Medulla oblongata (tissue), 1 donor: ENCODE results near the gene TRMT44.
A peak's percentile ranks its signal among the peaks of the same experiment; 100 is the strongest.

ENCODE experiments used
- DNase-seq: peaks from one replicate; pipeline ENCODE4 v3.0.0-alpha.2; 2015; ENCODE audit errors: extremely low spot score

The TRMT44 gene

GRCh38 chr4:8493484-8493883, 52.9 kb downstream of the TRMT44 start:
- DNase-seq = no peak

GRCh38 chr4:8494218-8494617, 53.6 kb downstream of the TRMT44 start:
- DNase-seq = no peak

DNA sequence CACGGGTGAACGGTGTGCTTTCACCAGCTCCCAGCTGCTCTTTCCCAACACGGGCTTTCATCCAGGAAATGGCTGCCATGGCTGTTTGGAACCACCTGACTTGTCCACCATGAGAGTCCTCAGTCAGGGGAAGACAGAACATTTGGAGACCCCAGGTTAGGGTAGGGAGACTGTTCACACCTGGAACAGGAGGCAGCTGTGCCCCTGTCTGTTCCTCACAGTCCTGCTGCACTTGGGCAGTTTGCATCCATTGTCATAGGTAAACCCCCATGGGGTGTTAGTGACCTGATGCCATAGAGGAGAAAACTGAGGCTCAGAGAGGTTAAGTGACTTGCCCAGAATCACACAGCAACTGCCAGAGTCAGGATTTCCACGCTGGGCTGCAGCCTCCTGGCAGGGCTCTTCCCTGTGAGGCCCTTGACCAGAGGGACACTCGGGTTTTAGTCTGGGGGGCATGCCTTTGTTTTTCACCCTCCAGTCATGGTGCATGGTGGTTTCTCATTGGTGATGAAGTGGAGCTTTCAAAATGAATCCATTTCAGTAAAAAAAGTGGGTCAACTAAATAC, 54.5 kb downstream of the TRMT44 start:
- DNase-seq = no peak

DNA sequence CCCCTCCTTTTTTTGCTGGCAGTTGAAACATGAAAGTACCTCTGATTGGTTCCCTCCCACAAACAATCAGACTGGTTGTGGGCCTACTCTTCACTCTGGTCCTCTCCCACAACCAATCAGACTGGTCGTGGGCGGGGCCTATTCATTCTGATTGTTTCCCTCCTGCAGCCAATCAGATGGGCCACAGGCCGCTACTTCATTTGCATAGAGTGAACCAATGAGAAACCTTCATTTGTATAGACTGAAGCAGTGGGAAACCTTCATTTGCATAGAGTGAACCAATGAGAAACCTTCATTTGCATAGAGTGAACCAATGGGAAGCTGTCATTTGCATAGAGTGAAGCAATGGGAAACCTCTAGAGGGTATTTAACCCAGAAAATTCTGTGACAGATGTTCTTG, 55.2 kb downstream of the TRMT44 start:
- no peak for DNase-seq

DNA sequence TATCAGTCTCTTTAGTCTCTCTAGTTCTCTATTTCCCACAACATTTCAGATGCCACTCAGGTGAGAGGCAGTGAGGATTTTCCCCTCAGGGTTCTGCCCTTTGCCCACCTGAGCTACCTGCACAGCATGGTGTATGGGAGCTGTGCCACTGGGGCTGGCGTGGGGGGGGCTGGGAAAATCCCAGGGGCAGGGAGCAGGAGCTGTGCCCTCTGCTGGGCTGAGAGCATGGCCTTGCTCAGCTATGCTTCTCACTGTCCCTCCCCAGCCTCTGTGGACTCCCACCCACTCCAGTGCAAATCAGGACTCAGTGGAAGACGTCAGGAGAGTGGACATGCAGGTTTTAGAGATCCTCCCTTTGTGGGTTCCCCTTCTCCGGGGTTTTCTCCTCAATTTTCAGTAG, 57.2 kb downstream of the TRMT44 start:
- no peak for DNase-seq

DNA sequence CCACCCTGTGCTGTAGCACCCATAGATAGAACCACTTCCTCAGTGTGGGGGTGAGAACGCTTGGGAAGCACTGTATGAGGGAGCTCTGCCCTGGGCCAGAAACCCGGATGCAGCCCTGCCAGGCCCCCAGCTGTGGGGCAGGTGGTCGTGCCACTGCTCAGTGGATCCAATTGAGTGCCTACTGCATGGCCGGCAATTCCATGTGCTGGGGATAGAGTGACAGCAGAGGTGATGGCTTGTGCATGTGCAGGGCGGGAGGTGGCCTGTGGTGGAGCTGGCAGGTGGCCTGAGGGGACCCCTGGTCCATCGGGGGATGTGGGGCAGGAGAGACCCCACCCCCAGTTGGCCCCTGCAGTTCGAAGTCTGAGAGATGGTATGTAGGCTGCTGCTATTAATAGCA, 60.4 kb downstream of the TRMT44 start:
- no peak for DNase-seq

- no peak for DNase-seq
Observed at GRCh38 chr4:8501781-8502180, 61.2 kb downstream of the TRMT44 start.

GRCh38 chr4:8502371-8502770, 61.8 kb downstream of the TRMT44 start:
- DNase-seq = no peak

DNA sequence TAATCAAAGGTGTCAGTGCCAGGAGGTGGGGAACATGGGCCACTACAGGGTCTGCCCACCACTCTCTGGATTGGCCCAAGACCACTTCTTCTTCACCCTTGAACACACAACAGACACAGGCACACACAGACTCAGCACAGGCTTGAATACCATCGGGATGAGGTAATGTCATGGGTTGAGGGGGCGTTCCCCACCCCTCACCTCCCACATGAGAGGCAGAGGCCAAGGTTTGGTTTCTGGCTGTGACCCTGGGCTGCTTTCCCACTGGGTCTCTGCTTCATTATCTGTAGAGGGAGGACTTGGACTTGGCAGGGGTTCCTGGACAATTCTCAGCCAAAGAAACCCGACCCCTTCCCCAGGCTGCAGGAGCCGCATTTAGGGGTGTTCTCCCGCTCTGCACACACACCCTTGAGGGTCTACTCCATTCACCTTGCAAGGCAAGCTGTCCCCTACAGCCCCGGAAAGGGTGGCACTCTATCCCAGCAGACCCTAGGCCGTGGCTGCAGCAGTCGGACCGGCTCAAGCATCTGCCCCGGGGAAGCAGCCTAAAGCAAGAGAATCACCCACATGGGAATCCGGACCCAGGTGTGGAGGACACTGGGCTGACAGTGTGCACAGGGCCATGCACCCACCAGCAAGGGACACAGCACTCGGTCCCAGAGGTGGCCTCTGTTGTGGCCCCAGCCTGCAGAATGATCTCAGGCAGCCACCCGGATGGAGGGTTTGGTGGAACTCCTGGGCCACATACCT, 62.4 kb downstream of the TRMT44 start:
- no peak for DNase-seq

- DNase-seq = peak; percentile 46
Observed at GRCh38 chr4:8503801-8504200, 63.2 kb downstream of the TRMT44 start.

- peak; percentile 8 for DNase-seq
Observed at GRCh38 chr4:8504279-8505007, 63.9 kb downstream of the TRMT44 start.

DNA sequence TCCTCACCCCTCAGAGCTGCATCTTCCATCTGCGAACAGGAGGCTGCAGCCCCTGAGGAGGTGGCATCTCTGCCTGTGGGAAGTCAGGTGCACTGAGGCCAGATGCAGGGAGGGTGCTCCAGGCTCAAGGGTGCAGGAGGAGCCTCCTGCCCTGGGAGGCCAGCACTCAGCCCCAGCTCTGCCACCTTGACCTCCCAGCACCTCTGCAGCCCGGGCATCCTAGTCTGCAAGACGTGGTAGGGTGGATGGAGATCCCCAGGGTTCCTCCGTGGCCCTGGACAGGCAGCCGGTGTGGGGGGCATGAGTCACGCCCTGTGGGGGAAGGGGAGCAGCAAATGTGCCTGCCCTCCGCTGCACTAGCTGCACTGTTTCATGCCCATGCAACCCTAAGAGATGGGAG, 64.7 kb downstream of the TRMT44 start:
- DNase-seq = no peak

GRCh38 chr4:8506006-8506372, 65.4 kb downstream of the TRMT44 start:
- DNase-seq = no peak

- peak; percentile 71 for DNase-seq
Observed at GRCh38 chr4:8506373-8507195, 66.0 kb downstream of the TRMT44 start.

- no peak for DNase-seq
Observed at GRCh38 chr4:8507196-8507570, 66.6 kb downstream of the TRMT44 start.

DNA sequence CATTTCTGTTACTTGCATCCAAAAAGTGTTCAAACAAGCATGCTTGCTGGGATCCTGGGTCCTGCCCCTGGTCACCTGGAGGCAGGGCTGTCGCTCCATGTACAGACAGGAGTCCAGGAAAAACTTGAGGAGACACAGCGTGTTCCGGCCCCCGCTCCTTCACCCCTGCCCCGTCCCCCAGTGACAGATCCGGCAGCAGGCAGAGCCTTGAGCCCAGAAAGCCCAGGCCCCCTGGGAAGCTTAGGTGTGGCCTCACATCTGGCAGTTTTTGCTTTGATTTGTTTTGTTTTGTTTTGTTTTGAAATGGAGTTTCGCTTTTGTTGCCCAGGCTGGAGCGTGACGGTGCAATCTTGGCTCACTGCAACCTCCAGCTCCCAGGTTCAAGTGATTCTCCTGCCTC, 67.0 kb downstream of the TRMT44 start:
- no peak for DNase-seq

- no peak for DNase-seq
Observed at GRCh38 chr4:8508266-8508665, 67.7 kb downstream of the TRMT44 start.

- DNase-seq = peak; percentile 41
Observed at GRCh38 chr4:8508740-8509139, 68.2 kb downstream of the TRMT44 start.

DNA sequence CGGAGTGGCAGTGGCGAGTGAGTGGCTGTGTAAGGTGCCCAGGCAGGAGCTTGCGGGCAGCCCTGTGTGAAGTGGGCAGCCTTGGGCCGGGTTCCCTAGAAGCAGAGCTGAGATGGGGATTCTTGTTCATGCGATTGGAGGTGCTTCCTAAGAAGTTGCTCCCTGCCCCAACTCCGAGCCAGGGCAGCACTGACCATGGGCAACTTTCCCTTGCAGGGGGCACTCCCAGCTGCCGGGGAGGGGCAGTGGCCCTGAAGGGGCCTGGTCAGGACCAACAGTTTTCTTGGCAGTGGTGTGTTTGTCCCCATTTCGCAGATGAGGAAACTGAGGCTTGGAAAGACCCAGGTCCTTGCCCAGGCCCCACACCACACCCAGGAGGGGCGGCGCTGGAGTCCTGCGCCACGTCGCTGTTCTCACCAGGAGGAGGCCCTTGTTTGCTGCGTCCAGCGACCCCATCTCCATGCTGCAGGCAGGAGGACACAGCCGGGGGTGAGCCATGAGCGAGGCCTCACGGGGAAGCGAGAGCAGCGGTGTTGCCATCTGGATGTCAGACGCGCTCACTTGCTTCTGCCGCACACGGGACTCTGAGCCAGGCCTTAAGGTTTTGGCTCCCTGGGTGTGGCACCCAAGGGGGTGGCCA, 68.9 kb downstream of the TRMT44 start:
- no peak for DNase-seq

- DNase-seq = no peak
Observed at GRCh38 chr4:8510191-8510590, 69.6 kb downstream of the TRMT44 start.

DNA sequence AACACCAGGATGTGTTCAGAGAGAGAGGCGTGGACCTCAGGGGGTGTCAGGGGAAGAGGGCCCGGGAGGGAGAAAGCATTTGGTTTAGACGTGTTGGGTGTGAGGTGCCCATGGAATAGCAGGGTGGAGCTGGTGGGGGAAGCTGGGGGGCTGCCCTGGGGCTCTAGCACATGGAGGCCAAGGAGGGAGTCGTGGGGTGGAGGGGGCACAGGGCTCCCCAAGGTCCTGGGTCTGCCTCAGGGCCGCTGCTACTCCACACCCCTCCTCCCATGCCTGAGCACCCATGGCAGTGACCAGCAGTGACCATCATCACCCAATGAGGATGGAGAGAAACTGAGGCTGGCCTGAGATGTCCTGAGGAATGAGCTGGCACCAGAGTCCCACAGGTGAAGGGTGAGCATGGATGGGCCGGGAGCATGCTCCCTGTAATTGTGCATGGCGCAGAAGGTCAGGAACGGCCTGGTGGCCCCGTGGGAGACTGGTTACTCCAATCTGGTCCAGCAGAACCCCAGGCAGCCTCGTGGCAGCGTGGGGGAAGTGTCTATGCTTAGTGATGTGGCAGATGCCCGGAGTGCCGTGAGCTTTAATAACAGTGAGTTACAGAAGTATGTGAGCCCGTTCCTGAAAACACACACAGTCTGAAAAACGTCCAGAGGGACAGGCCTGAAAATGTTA, 70.2 kb downstream of the TRMT44 start:
- no peak for DNase-seq
